Stomach (tissue), 4 donors: ENCODE measurements around the gene SIRPB2.

Experiments
- CTCF ChIP-seq, 7 experiments: fragments of 450-650 bp in 4 of 7; fragments of 200-600 bp in 3 of 7; sonication (generic) in 3 of 7; IDR thresholded peaks; one replicate each; pipeline ENCODE4 v1.5.1; 2016 to 2019; ENCODE audit warnings: antibody characterized with exemption in 7 of 7, control low read depth in 2 of 7, mild to moderate bottlenecking in 1 of 7
- EP300 ChIP-seq: sonication (generic); formaldehyde crosslinking; IDR thresholded peaks from one replicate; pipeline ENCODE4 v1.6.1; 2017; ENCODE audit warnings: antibody characterized with exemption
- POLR2A ChIP-seq, 4 donors: fragments of 450-650 bp; IDR thresholded peaks; one replicate each; pipeline ENCODE4 v1.6.1; 2016; ENCODE audit warnings: antibody characterized with exemption in 4 of 4, control low read depth in 2 of 4, mild to moderate bottlenecking in 1 of 4, moderate library complexity in 1 of 4
- POLR2AphosphoS5 ChIP-seq, 3 donors: sonication (generic); formaldehyde crosslinking; IDR thresholded peaks; one replicate each; pipeline ENCODE4 v1.6.1; 2016; ENCODE audit warnings: antibody characterized with exemption in 3 of 3

GRCh38 chr20:1509237-1509636, 18.0 kb upstream of the SIRPB2 start:
- TF ChIP-seq CTCF (IDR thresholded peaks at IDR 0.05) (no peak), POLR2AphosphoS5 (IDR thresholded peaks at IDR 0.05) (no peak), POLR2A (IDR thresholded peaks at IDR 0.05) (no peak), EP300 (no peak)
